ENCODE results near the gene RNASE3.
"Not testable (repeated sequence)": the region's sequence is repeated elsewhere in the genome, so short reads cannot be mapped to it uniquely, and the experiment has no call there.

Gene RNASE3

GRCh38 chr14:20910822-20911221 lies 19.6 kb downstream of the RNASE3 start:
- DNase-seq (ENCODE audit: low read depth in 2 of 2, low spot score in 1 of 2): not testable (repeated sequence)

GRCh38 chr14:20919038-20919756 lies 28.0 kb downstream of the RNASE3 start:
- not testable (repeated sequence) for DNase-seq (ENCODE audit: low read depth in 2 of 2, low spot score in 1 of 2)

DNA sequence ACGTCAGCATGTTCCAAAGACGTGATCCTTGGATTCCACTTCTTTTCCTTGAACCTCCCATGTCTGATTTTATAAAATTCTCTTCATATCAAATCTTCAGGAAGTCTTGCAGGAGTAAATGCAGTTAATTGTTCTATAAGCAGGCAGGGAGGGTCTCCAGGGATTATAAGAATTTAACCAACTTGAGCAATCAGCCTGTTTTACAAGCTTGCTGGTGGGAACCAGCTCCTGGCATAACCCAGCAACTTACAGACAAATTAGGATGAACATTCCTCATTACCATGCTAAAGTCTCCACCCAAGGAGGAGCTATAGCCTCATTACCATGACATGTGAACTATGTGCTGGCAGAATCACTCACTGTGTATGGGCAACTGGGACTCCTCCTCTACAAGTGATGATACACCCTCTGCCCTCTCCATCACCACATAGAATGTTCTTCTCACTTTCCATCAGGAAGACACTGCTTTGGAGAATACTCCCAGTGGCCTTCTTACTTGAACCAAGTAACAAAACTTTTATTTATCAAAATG lies 32.6 kb downstream of the RNASE3 start:
- not testable (repeated sequence) for DNase-seq (ENCODE audit: low read depth in 2 of 2, low spot score in 1 of 2)

DNA sequence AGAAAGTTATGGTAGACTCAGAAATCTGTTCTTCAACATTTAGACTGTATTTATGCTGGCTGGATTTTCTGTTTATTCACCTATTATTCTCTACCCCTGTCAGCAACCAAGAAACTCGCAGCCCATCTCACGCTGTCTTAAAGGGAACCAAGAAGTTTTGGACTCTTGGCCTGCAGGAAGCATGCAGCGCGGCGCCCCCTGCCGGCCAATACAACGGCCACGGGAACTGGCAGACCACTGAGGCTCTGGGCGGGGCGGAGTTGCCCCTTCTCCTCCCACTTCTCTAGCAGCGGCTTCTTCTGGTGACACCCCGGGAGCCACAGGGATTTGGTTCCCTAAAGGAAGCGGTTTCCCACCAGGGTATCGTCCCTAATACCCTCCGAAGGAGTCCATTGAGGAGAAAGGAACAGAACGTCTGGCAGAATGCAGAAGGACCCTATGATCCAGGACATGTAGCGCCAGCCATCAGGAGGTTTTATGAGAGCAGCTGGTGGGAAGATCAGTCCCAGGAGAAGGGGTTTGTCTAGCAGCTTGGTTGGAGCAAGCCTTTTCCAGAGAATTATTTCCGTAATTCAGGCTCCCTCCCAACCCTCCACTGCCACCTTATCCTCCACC lies 43.1 kb downstream of the RNASE3 start:
- DNase-seq (ENCODE audit: low read depth in 2 of 2, low spot score in 1 of 2): no peak

DNA sequence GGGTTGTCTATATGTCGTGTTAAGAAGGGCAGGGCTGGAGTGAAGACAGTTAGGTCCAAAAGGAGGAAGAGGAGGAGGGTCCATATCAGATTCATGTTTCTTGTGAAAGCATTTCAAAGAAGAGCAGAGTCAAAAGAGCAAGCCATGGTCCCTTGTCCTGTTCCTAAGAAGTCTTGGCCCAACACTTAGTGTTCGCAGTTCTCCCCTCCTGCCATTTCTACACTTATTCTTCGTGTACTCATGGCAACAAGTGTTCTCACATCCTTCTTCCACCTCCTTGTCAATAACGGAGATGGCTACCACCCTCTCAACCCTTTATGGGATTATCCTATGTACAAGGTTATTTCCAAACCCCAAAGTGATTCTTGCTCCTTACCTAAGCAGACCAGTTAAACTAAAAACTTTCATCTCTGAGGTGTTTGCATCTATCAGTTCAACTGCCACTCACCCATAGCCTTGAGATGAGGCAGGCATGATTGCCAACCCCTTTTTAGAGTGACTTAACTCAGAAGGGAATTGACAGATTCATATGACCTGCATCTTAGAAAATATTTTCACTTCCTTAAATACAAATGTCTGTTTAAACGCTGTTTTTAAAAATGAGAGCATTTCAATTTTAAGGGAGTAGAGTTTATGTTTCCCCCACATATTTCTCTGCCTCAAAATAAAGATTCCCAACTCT lies 44.3 kb downstream of the RNASE3 start:
- no peak for DNase-seq (ENCODE audit: low read depth in 2 of 2, low spot score in 1 of 2)
